K562 (cell line): Measurements from ENCODE around the gene GARIN5B. TPM values are rescaled to one million over a fixed set of nuclear protein-coding genes. Genes with fewer than 3 reads are reported as not detected.

Source experiments
- ARNT ChIP-seq, 2 experiments: fragments of 450-650 bp; IDR thresholded peaks; 2 replicates each; pipeline ENCODE4 v1.6.1; 2016; ENCODE audit warnings: mild to moderate bottlenecking in 1 of 2
- CBFB ChIP-seq: sonication (generic); formaldehyde crosslinking; IDR thresholded peaks from 2 replicates; pipeline ENCODE4 v1.4.0; 2020; ENCODE audit warnings: mild to moderate bottlenecking, missing genetic modification reagents
- ETV6 ChIP-seq, 3 experiments: fragments of 150-350 bp in 1 of 3; sonication (generic) in 1 of 3; formaldehyde crosslinking in 1 of 3; IDR thresholded peaks; 2 replicates each; pipeline versions ENCODE4 v1.6.1 to v1.8.0; 2014 to 2022; ENCODE audit warnings: borderline replicate concordance in 2 of 3, low read depth in 2 of 3, antibody characterized with exemption in 1 of 3, low read length in 1 of 3, mild to moderate bottlenecking in 1 of 3, missing genetic modification reagents in 1 of 3
- FOXM1 ChIP-seq, 2 experiments: fragments of 450-650 bp in 1 of 2; sonication (generic) in 1 of 2; formaldehyde crosslinking in 1 of 2; IDR thresholded peaks; 2 replicates each; pipeline versions ENCODE4 v1.6.1 to v1.9.0; 2017 to 2022; ENCODE audit warnings: low read depth in 2 of 2, mild to moderate bottlenecking in 2 of 2, missing genetic modification reagents in 1 of 2, moderate library complexity in 1 of 2
- NCOA6 ChIP-seq: fragments of 450-650 bp; IDR thresholded peaks from 2 replicates; pipeline ENCODE4 v1.6.1; 2017; ENCODE audit warnings: mild to moderate bottlenecking
- SOX6 ChIP-seq: fragments of 450-650 bp; IDR thresholded peaks from 2 replicates; pipeline ENCODE4 v1.6.1; 2014; ENCODE audit warnings: mild to moderate bottlenecking
- ZNF3 ChIP-seq: fragments of 250-450 bp; sonication (Bioruptor Pico); IDR thresholded peaks from 2 replicates; pipeline ENCODE4 v1.5.0; 2021; ENCODE audit warnings: mild to moderate bottlenecking, moderate library complexity
- polyA plus RNA-seq, 8 experiments: library from polyadenylated mRNA; depleted of rRNA in 4 of 8; stranded (reverse) in 5 of 8; unstranded in 3 of 8; fragments of >200 nt; fragmentation: Nextera tagmentation in 2 of 8; fragmentation: Illumina TruSeq in 1 of 8; extraction: Ambion mirVana in 2 of 8; extraction: Trizol in 1 of 8; gene quantifications; 2 replicates each; pipeline versions ENCODE4 v1.2.1 to v1.2.3, GENCODE V29; 2011 to 2014; ENCODE audit warnings: inconsistent platforms in 1 of 8, missing spikeins in 1 of 8
- total RNA-seq, 7 experiments: library from RNA; depleted of rRNA in 6 of 7; stranded (reverse); fragments of >200 nt in 6 of 7; fragmentation: Illumina TruSeq in 2 of 7; extraction: Trizol in 2 of 7; gene quantifications; 2 replicates each; pipeline versions ENCODE4 v1.2.1 to v1.2.3, GENCODE V29; 2011 to 2021; ENCODE audit warnings: low replicate concordance in 1 of 7
- TF ChIP-seq, protein P1 (sequence below): fragments of 250-450 bp; sonication (Bioruptor Pico); IDR thresholded peaks from 2 replicates; pipeline ENCODE4 v1.8.0; 2022; ENCODE audit warnings: inconsistent platforms, mild to moderate bottlenecking, moderate library complexity, borderline replicate concordance
- TF ChIP-seq, protein P2 (sequence below): fragments of 200-600 bp; sonication (generic); IDR thresholded peaks from one replicate; pipeline ENCODE4 v1.6.1; 2012; ENCODE audit warnings: mild to moderate bottlenecking, low read depth, low read length, inconsistent platforms

The GARIN5B gene
- total and polyA plus RNA-seq, 9 of the 15 experiments (the other 6 are each of a cell fraction or from before 2014, with no cell fraction given) = not detected

DNA sequence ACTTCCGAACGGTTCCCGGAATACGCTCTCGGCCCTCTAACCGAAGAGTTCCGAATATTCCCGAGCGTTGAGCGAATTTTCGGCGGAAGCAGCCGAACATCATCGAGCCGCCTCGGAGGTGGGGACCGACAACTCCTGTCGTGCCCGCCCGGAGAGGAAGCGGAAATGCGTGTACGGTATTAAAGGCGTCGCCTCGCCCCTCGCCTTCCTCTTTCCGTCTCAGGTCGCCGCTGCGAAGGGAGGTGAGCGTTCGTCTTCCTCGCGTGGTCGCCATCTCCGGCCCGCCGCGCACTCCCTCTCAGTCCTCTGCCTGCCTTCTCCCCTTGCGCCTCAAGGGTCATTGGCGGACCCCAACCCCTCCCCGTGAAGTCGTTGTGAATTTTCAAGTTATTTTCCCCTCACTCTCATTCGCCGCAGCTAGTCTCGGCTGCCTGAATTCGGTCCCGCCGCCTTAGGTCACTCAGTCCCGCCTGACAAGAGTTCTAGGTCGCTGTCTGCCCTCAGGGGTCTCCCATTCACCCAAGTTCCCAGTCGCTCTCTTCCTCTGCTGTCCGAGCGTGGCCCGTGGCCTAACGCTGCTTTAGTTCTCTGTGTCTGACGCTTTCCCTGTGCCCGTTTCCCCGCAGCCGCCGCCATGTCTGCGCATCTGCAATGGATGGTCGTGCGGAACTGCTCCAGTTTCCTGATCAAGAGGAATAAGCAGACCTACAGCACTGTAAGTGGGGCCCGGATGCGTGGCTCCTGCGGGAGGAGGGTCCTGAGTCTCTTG is 22.8 kb upstream of the GARIN5B start, which contains the start of gene RPL28 (continued):
- TF ChIP-seq, protein P1, sequence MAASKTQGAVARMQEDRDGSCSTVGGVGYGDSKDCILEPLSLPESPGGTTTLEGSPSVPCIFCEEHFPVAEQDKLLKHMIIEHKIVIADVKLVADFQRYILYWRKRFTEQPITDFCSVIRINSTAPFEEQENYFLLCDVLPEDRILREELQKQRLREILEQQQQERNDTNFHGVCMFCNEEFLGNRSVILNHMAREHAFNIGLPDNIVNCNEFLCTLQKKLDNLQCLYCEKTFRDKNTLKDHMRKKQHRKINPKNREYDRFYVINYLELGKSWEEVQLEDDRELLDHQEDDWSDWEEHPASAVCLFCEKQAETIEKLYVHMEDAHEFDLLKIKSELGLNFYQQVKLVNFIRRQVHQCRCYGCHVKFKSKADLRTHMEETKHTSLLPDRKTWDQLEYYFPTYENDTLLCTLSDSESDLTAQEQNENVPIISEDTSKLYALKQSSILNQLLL = no peak
- TF ChIP-seq, protein P2, sequence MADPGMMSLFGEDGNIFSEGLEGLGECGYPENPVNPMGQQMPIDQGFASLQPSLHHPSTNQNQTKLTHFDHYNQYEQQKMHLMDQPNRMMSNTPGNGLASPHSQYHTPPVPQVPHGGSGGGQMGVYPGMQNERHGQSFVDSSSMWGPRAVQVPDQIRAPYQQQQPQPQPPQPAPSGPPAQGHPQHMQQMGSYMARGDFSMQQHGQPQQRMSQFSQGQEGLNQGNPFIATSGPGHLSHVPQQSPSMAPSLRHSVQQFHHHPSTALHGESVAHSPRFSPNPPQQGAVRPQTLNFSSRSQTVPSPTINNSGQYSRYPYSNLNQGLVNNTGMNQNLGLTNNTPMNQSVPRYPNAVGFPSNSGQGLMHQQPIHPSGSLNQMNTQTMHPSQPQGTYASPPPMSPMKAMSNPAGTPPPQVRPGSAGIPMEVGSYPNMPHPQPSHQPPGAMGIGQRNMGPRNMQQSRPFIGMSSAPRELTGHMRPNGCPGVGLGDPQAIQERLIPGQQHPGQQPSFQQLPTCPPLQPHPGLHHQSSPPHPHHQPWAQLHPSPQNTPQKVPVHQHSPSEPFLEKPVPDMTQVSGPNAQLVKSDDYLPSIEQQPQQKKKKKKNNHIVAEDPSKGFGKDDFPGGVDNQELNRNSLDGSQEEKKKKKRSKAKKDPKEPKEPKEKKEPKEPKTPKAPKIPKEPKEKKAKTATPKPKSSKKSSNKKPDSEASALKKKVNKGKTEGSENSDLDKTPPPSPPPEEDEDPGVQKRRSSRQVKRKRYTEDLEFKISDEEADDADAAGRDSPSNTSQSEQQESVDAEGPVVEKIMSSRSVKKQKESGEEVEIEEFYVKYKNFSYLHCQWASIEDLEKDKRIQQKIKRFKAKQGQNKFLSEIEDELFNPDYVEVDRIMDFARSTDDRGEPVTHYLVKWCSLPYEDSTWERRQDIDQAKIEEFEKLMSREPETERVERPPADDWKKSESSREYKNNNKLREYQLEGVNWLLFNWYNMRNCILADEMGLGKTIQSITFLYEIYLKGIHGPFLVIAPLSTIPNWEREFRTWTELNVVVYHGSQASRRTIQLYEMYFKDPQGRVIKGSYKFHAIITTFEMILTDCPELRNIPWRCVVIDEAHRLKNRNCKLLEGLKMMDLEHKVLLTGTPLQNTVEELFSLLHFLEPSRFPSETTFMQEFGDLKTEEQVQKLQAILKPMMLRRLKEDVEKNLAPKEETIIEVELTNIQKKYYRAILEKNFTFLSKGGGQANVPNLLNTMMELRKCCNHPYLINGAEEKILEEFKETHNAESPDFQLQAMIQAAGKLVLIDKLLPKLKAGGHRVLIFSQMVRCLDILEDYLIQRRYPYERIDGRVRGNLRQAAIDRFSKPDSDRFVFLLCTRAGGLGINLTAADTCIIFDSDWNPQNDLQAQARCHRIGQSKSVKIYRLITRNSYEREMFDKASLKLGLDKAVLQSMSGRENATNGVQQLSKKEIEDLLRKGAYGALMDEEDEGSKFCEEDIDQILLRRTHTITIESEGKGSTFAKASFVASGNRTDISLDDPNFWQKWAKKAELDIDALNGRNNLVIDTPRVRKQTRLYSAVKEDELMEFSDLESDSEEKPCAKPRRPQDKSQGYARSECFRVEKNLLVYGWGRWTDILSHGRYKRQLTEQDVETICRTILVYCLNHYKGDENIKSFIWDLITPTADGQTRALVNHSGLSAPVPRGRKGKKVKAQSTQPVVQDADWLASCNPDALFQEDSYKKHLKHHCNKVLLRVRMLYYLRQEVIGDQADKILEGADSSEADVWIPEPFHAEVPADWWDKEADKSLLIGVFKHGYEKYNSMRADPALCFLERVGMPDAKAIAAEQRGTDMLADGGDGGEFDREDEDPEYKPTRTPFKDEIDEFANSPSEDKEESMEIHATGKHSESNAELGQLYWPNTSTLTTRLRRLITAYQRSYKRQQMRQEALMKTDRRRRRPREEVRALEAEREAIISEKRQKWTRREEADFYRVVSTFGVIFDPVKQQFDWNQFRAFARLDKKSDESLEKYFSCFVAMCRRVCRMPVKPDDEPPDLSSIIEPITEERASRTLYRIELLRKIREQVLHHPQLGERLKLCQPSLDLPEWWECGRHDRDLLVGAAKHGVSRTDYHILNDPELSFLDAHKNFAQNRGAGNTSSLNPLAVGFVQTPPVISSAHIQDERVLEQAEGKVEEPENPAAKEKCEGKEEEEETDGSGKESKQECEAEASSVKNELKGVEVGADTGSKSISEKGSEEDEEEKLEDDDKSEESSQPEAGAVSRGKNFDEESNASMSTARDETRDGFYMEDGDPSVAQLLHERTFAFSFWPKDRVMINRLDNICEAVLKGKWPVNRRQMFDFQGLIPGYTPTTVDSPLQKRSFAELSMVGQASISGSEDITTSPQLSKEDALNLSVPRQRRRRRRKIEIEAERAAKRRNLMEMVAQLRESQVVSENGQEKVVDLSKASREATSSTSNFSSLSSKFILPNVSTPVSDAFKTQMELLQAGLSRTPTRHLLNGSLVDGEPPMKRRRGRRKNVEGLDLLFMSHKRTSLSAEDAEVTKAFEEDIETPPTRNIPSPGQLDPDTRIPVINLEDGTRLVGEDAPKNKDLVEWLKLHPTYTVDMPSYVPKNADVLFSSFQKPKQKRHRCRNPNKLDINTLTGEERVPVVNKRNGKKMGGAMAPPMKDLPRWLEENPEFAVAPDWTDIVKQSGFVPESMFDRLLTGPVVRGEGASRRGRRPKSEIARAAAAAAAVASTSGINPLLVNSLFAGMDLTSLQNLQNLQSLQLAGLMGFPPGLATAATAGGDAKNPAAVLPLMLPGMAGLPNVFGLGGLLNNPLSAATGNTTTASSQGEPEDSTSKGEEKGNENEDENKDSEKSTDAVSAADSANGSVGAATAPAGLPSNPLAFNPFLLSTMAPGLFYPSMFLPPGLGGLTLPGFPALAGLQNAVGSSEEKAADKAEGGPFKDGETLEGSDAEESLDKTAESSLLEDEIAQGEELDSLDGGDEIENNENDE = no peak
- TF ChIP-seq NCOA6 (no peak), ETV6 (IDR thresholded peaks at IDR 0.05; ENCODE audit: borderline replicate concordance in 1 of 2, low read depth in 2 of 2, low read length in 1 of 2) (peak in 1 of 2 experiments; percentile 59; a peak in 1 of 4 replicates), ETV6 (CRISPR knock-in tag; IDR thresholded peaks at IDR 0.05; ENCODE audit: borderline replicate concordance) (0 out of 2 replicates have a peak, but pooled peaks have one; percentile 68), FOXM1 (IDR thresholded peaks at IDR 0.05; ENCODE audit: low read depth) (no peak), FOXM1 (CRISPR knock-in tag; IDR thresholded peaks at IDR 0.05; ENCODE audit: low read depth) (no peak), ARNT (IDR thresholded peaks at IDR 0.05) (no peak), ZNF3 (CRISPR knock-in tag) (no peak), CBFB (CRISPR knock-in tag) (no peak), SOX6 (no peak)
